HG03442 (cell line): ENCODE measurements around the gene RGS14.
"Not testable (repeated sequence)": the region's sequence is repeated elsewhere in the genome, so short reads cannot be mapped to it uniquely, and the experiment has no call there.

Experiments used
- ATAC-seq: cut with Tn5 transposase; IDR thresholded peaks from one replicate; pipeline ENCODE4 v1.9.1; 2021; ENCODE audit warnings: mild to moderate bottlenecking, moderate library complexity; ENCODE audit not compliant: unreplicated experiment

Gene RGS14

GRCh38 chr5:177375516-177375915 lies 17.8 kb downstream of the RGS14 start:
- not testable (repeated sequence) for ATAC-seq

GRCh38 chr5:177376107-177376506 lies 18.4 kb downstream of the RGS14 start:
- ATAC-seq = no peak

GRCh38 chr5:177377851-177378776 lies 20.4 kb downstream of the RGS14 start:
- no peak for ATAC-seq

- peak; percentile 54 for ATAC-seq
These were observed 21.5 kb downstream of the RGS14 start for GRCh38 chr5:177378884-177379883.

- no peak for ATAC-seq
These were observed 23.0 kb downstream of the RGS14 start for GRCh38 chr5:177380805-177381126.

- ATAC-seq = no peak
These were observed 24.8 kb downstream of the RGS14 start for GRCh38 chr5:177382423-177383029.

GRCh38 chr5:177383181-177383580 lies 25.5 kb downstream of the RGS14 start:
- no peak for ATAC-seq

- no peak for ATAC-seq
These were observed 26.4 kb downstream of the RGS14 start, which contains the start of gene SLC34A1 for GRCh38 chr5:177384134-177384533. Gene SLC34A1 (plus strand): TSS chr5:177384434. CDS start chr5:177385742, 1,308 bp downstream.

- no peak for ATAC-seq
These were observed 28.0 kb downstream of the RGS14 start for GRCh38 chr5:177385720-177386119.

GRCh38 chr5:177386542-177386941 lies 28.8 kb downstream of the RGS14 start:
- ATAC-seq = no peak

- ATAC-seq = no peak
These were observed 29.7 kb downstream of the RGS14 start for GRCh38 chr5:177387405-177387804.

- no peak for ATAC-seq
These were observed 30.9 kb downstream of the RGS14 start for GRCh38 chr5:177388521-177389052.

- peak; percentile 34 for ATAC-seq
These were observed 31.8 kb downstream of the RGS14 start for GRCh38 chr5:177389241-177390169.

GRCh38 chr5:177390363-177391300 lies 32.9 kb downstream of the RGS14 start:
- no peak for ATAC-seq

- ATAC-seq = no peak
These were observed 35.0 kb downstream of the RGS14 start for GRCh38 chr5:177392765-177393164.

- ATAC-seq = no peak
These were observed 35.6 kb downstream of the RGS14 start for GRCh38 chr5:177393206-177393765.

- ATAC-seq = no peak
These were observed 36.3 kb downstream of the RGS14 start for GRCh38 chr5:177393990-177394389.

GRCh38 chr5:177396078-177396477 lies 38.4 kb downstream of the RGS14 start:
- ATAC-seq = no peak
